Neural cell (in vitro differentiated cells): ENCODE results near the gene CCL19. TPM values are rescaled to one million over a fixed set of nuclear protein-coding genes. Genes with fewer than 3 reads are reported as not detected.

Experiments
- H2AFZ ChIP-seq: fragments of 200-600, 300-800 bp; sonication (generic), shearing (Covaris generic); 2 replicates; pipeline ENCODE4 v1.6.0; 2014; ENCODE audit warnings: low read depth, mild to moderate bottlenecking, antibody characterized with exemption, low read length, moderate library complexity
- H3F3A ChIP-seq: fragments of 200-600 bp; shearing (Covaris generic); 2 replicates; pipeline ENCODE4 v1.6.1; 2016; ENCODE audit warnings: mild to moderate bottlenecking, moderate library complexity, mixed read lengths, antibody characterized with exemption, low read length; ENCODE audit not compliant: insufficient read depth, poor library complexity, severe bottlenecking
- H3K27ac ChIP-seq: fragments of 200-600, 300-800 bp; sonication (generic), shearing (Covaris generic); 2 replicates; pipeline ENCODE4 v1.5.1; 2014; ENCODE audit warnings: mild to moderate bottlenecking, low read length, moderate library complexity
- H3K27me3 ChIP-seq: fragments of 300-800, 200-600 bp; sonication (generic), shearing (Covaris generic); 2 replicates; pipeline ENCODE4 v1.6.0; 2014; ENCODE audit warnings: mild to moderate bottlenecking, low read depth, low read length, moderate library complexity; ENCODE audit not compliant: insufficient read depth
- H3K36me3 ChIP-seq: fragments of 300-800, 200-600 bp; sonication (generic), shearing (Covaris generic); 2 replicates; pipeline ENCODE4 v1.5.1; 2014; ENCODE audit warnings: mild to moderate bottlenecking, antibody characterized with exemption, low read length, moderate library complexity; ENCODE audit not compliant: insufficient read depth
- H3K4me2 ChIP-seq: fragments of 300-800, 200-600 bp; sonication (generic), shearing (Covaris generic); 2 replicates; pipeline ENCODE4 v1.6.0; 2014; ENCODE audit warnings: mild to moderate bottlenecking, low read length
- H3K4me3 ChIP-seq: fragments of 300-800, 200-600 bp; sonication (generic), shearing (Covaris generic); 2 replicates; pipeline ENCODE4 v1.5.1; 2014; ENCODE audit warnings: mild to moderate bottlenecking, low read length, moderate library complexity
- H3K79me2 ChIP-seq: fragments of 200-600 bp; shearing (Covaris generic); replicated peaks from 2 replicates; pipeline ENCODE4 v1.6.0; 2014; ENCODE audit warnings: mild to moderate bottlenecking, low read length, moderate library complexity; ENCODE audit not compliant: insufficient read depth
- H3K9ac ChIP-seq: fragments of 300-800, 200-600 bp; sonication (generic), shearing (Covaris generic); 2 replicates; pipeline ENCODE4 v1.6.1; 2016; ENCODE audit warnings: mild to moderate bottlenecking, low read length, mixed read lengths
- H3K9me2 ChIP-seq: fragments of 200-600 bp; shearing (Covaris generic); 2 replicates; pipeline ENCODE4 v1.6.1; 2016; ENCODE audit warnings: mild to moderate bottlenecking, low read length, mixed read lengths; ENCODE audit not compliant: insufficient read depth
- H3K9me3 ChIP-seq: fragments of 200-600, 300-800 bp; sonication (generic), shearing (Covaris generic); 2 replicates; pipeline ENCODE4 v1.6.1; 2016; ENCODE audit warnings: mild to moderate bottlenecking, mixed run types, low read length, moderate library complexity, mixed read lengths
- H4K20me1 ChIP-seq: fragments of 200-600 bp; shearing (Covaris generic); 2 replicates; pipeline ENCODE4 v1.6.1; 2016; ENCODE audit warnings: mild to moderate bottlenecking, mixed run types; ENCODE audit not compliant: insufficient read depth
- CTCF ChIP-seq: fragments of 450-650 bp; IDR thresholded peaks from 2 replicates; pipeline ENCODE4 v1.5.1; 2014; ENCODE audit warnings: antibody characterized with exemption, mild to moderate bottlenecking, moderate library complexity; ENCODE audit not compliant: poor library complexity, severe bottlenecking
- EP300 ChIP-seq: fragments of 450-650 bp; conservative IDR thresholded peaks from 2 replicates; pipeline ENCODE4 v1.6.1; 2014; ENCODE audit warnings: antibody characterized with exemption, mild to moderate bottlenecking, moderate library complexity; ENCODE audit not compliant: poor library complexity, severe bottlenecking
- EZH2 ChIP-seq: fragments of 200-600, 300-800 bp; shearing (Covaris generic), sonication (generic); IDR thresholded peaks from 2 replicates; pipeline ENCODE4 v1.6.1; 2014; ENCODE audit warnings: antibody characterized with exemption, low read length, borderline replicate concordance, mild to moderate bottlenecking; ENCODE audit not compliant: insufficient read depth, poor library complexity, severe bottlenecking
- MXI1 ChIP-seq: fragments of 450-650 bp; conservative IDR thresholded peaks from 2 replicates; pipeline ENCODE4 v1.6.1; 2014; ENCODE audit warnings: antibody characterized with exemption, mild to moderate bottlenecking; ENCODE audit not compliant: poor library complexity, severe bottlenecking
- POLR2AphosphoS5 ChIP-seq: IDR thresholded peaks from 2 replicates; pipeline ENCODE4 v1.6.1; 2012
- RAD21 ChIP-seq: fragments of 450-650 bp; conservative IDR thresholded peaks from 2 replicates; pipeline ENCODE4 v1.6.1; 2014; ENCODE audit warnings: antibody characterized with exemption, mild to moderate bottlenecking, moderate library complexity
- SMC3 ChIP-seq: fragments of 450-650 bp; conservative IDR thresholded peaks from 2 replicates; pipeline ENCODE4 v1.6.1; 2014; ENCODE audit warnings: antibody characterized with exemption, mild to moderate bottlenecking, moderate library complexity; ENCODE audit not compliant: poor library complexity
- TAF1 ChIP-seq: IDR thresholded peaks from 2 replicates; pipeline ENCODE4 v1.6.1; 2012; ENCODE audit warnings: low read depth
- polyA plus RNA-seq: library from polyadenylated mRNA; depleted of rRNA; stranded (reverse); fragments of >200 nt; gene quantifications from 2 replicates; pipeline ENCODE4 v1.2.3, GENCODE V29; 2014
- TF ChIP-seq, protein P1 (sequence below): IDR thresholded peaks from 2 replicates; pipeline ENCODE4 v1.6.1; 2012; ENCODE audit warnings: borderline replicate concordance

The CCL19 gene
- polyA plus RNA-seq, 1 donor from 2014 or later, result not detected

DNA sequence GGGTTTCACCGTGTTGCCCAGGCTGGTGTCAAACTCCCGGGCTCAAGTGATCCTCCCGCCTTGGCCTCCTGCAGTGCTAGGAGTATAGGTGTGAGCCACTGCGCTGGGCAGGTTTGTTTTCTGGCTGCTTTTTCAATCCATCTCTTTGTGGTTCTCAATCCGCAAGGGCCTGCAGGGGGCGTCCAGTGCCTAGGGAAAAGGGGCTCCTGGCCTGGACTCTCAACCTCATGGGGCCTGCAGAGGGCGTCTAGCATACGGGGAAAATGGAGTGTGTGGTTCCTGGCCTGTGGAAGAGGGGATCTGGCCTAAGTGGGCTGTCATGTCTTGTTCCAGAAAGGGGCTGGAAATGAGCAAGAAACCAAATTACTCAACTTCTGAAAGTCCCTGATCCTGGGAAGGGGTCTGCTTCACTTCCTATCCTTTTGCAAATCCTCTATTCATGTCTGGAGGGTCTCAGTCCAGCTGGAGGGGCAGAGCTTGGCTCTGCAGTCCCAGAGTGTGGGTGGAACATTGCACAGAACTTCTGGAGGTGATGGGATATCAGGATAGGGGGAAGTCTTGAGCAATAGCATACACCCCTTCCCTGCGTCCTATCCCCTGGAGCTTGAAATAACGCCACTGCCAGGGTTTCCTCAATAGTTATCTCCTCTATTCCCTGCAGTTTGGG is 15.9 kb downstream of the CCL19 start:
- Histone ChIP-seq H3K9ac (no peak overlapping the region), H3K9me2 (no peaks in the 10 kb centered on the region), H3K9me3 (no peaks in the 10 kb centered on the region)

GRCh38 chr9:34674440-34674839 is 16.6 kb downstream of the CCL19 start:
- H3K9ac ChIP-seq, result no peak overlapping the region
- H2AFZ ChIP-seq, result no peak overlapping the region
- no peak overlapping the region for H3K27ac ChIP-seq
- no peak overlapping the region for H3K4me2 ChIP-seq
- H3K9me2 ChIP-seq, result no peaks in the 10 kb centered on the region
- H3K36me3 ChIP-seq, result no peaks in the 10 kb centered on the region
- H3K4me3 ChIP-seq, result no peak overlapping the region
- TF ChIP-seq RAD21 (no peak), POLR2AphosphoS5 (no peak), EP300 (no peak)
- no peaks in the 10 kb centered on the region for H3K27me3 ChIP-seq
- H3K9me3 ChIP-seq, result no peaks in the 10 kb centered on the region
- H3K79me2 ChIP-seq, result no peaks in the 10 kb centered on the region
- no peaks in the 10 kb centered on the region for H3F3A ChIP-seq
- no peaks in the 10 kb centered on the region for H4K20me1 ChIP-seq

More for the DNA sequence above, 15.9 kb downstream of the CCL19 start:
- no peak overlapping the region for H3K4me2 ChIP-seq
- no peaks in the 10 kb centered on the region for H3K27me3 ChIP-seq
- TF ChIP-seq CTCF (peak; percentile 23), RAD21 (no peak)
- H3K27ac ChIP-seq, result no peak overlapping the region
- H3F3A ChIP-seq, result no peaks in the 10 kb centered on the region
- no peaks in the 10 kb centered on the region for H3K79me2 ChIP-seq
- H2AFZ ChIP-seq, result no peak overlapping the region
- no peaks in the 10 kb centered on the region for H3K36me3 ChIP-seq
- H3K4me3 ChIP-seq, result no peak overlapping the region
- no peaks in the 10 kb centered on the region for H4K20me1 ChIP-seq

- Histone ChIP-seq H2AFZ (no peak overlapping the region), H3K9me3 (no peaks in the 10 kb centered on the region), H3K36me3 (no peaks in the 10 kb centered on the region), H3K9ac (no peak overlapping the region), H4K20me1 (no peaks in the 10 kb centered on the region), H3K4me2 (no peak overlapping the region), H3K79me2 (no peaks in the 10 kb centered on the region), H3K27ac (no peak overlapping the region), H3K27me3 (no peaks in the 10 kb centered on the region), H3F3A (no peaks in the 10 kb centered on the region), H3K9me2 (no peaks in the 10 kb centered on the region), H3K4me3 (no peak overlapping the region)
- no peak for TF ChIP-seq MXI1
- no peak for TF ChIP-seq EZH2
- TF ChIP-seq EP300, result no peak
- TF ChIP-seq TAF1, result no peak
- TF ChIP-seq, protein P1, sequence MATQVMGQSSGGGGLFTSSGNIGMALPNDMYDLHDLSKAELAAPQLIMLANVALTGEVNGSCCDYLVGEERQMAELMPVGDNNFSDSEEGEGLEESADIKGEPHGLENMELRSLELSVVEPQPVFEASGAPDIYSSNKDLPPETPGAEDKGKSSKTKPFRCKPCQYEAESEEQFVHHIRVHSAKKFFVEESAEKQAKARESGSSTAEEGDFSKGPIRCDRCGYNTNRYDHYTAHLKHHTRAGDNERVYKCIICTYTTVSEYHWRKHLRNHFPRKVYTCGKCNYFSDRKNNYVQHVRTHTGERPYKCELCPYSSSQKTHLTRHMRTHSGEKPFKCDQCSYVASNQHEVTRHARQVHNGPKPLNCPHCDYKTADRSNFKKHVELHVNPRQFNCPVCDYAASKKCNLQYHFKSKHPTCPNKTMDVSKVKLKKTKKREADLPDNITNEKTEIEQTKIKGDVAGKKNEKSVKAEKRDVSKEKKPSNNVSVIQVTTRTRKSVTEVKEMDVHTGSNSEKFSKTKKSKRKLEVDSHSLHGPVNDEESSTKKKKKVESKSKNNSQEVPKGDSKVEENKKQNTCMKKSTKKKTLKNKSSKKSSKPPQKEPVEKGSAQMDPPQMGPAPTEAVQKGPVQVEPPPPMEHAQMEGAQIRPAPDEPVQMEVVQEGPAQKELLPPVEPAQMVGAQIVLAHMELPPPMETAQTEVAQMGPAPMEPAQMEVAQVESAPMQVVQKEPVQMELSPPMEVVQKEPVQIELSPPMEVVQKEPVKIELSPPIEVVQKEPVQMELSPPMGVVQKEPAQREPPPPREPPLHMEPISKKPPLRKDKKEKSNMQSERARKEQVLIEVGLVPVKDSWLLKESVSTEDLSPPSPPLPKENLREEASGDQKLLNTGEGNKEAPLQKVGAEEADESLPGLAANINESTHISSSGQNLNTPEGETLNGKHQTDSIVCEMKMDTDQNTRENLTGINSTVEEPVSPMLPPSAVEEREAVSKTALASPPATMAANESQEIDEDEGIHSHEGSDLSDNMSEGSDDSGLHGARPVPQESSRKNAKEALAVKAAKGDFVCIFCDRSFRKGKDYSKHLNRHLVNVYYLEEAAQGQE, result no peak
- no peak for TF ChIP-seq SMC3
- no peak for TF ChIP-seq RAD21
- no peak for TF ChIP-seq CTCF
- no peak for TF ChIP-seq POLR2AphosphoS5
Observed at GRCh38 chr9:34671307-34671706, 19.8 kb downstream of the CCL19 start.
